GM13977 (cell line): ENCODE results near the gene GLRB.

Experiments
- DNase-seq: peaks from one replicate; pipeline ENCODE4 v3.0.0; 2012; ENCODE audit warnings: low spot score
- in situ Hi-C: fragments of 300-500 bp; cut with MboI; formaldehyde crosslinking; loops from one replicate; pipeline ENCODE4 v1.12.0; 2022; ENCODE audit warnings: low sequenced_read_pairs, low pct_unique_long_range_greater_than_20kb, mixed read lengths, inconsistent platforms; ENCODE audit not compliant: unreplicated experiment
- TF ChIP-seq, protein P1 (sequence below): IDR thresholded peaks from 2 replicates; pipeline ENCODE4 v1.5.1; 2012; ENCODE audit warnings: mild to moderate bottlenecking, control low read depth; ENCODE audit not compliant: insufficient read depth; ENCODE audit errors: extremely low read depth, missing control alignments

The GLRB gene

GRCh38 chr4:157115613-157116335, 39.8 kb downstream of the GLRB start:
- in situ Hi-C loops = no loop called here
- TF ChIP-seq, protein P1, sequence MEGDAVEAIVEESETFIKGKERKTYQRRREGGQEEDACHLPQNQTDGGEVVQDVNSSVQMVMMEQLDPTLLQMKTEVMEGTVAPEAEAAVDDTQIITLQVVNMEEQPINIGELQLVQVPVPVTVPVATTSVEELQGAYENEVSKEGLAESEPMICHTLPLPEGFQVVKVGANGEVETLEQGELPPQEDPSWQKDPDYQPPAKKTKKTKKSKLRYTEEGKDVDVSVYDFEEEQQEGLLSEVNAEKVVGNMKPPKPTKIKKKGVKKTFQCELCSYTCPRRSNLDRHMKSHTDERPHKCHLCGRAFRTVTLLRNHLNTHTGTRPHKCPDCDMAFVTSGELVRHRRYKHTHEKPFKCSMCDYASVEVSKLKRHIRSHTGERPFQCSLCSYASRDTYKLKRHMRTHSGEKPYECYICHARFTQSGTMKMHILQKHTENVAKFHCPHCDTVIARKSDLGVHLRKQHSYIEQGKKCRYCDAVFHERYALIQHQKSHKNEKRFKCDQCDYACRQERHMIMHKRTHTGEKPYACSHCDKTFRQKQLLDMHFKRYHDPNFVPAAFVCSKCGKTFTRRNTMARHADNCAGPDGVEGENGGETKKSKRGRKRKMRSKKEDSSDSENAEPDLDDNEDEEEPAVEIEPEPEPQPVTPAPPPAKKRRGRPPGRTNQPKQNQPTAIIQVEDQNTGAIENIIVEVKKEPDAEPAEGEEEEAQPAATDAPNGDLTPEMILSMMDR = no peak
- DNase-seq = no peak

DNA sequence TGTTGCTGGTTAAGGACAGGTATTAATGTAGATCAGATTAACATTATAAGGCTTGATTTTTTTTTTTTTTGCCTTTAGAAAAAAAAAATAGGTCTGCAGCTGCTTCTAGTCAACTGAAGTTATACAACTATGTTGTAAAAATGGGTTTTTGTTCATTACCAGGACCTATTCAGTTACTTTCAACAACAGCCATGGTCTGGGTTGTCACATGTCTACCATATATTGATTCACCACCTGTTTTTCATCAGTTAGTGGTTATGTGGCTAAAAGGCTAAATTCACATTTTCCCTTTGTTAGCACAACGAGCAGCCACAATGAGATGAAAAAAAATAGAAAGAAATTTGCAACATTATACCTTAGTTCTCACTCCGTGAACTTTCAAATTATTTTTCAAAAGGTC, 45.5 kb downstream of the GLRB start:
- no peak for DNase-seq
- TF ChIP-seq, protein P1 = no peak

GRCh38 chr4:157127571-157127970, 51.6 kb downstream of the GLRB start:
- in situ Hi-C loops = no loop called here
- TF ChIP-seq, protein P1 = no peak
- DNase-seq = no peak

More for the DNA sequence above, 45.5 kb downstream of the GLRB start:
- in situ Hi-C loops = no loop called here

- TF ChIP-seq, protein P1 = no peak
- DNase-seq = no peak
- in situ Hi-C loops = no loop called here
Measured at GRCh38 chr4:157128395-157128794, 52.4 kb downstream of the GLRB start.

- in situ Hi-C loops = no loop called here
- TF ChIP-seq, protein P1 = no peak
- no peak for DNase-seq
Measured at GRCh38 chr4:157141976-157142375, 66.0 kb downstream of the GLRB start.

- TF ChIP-seq, protein P1 = no peak
- in situ Hi-C loops = no loop called here
- no peak for DNase-seq
Measured at GRCh38 chr4:157143369-157143768, 67.4 kb downstream of the GLRB start.

- TF ChIP-seq, protein P1 = no peak
- in situ Hi-C loops = no loop called here
- no peak for DNase-seq
Measured at GRCh38 chr4:157151711-157152110, 75.8 kb downstream of the GLRB start.
